NCI-H748 (cell line): ENCODE measurements around the gene COMMD10.

Source experiments
- DNase-seq: peaks from one replicate; lab custom pipeline; 2025; ENCODE audit not compliant: unreplicated experiment; lab: John Stamatoyannopoulos, UW

Gene COMMD10

GRCh38 chr5:116209166-116209565 lies 124.3 kb downstream of the COMMD10 start:
- no peak for DNase-seq

DNA sequence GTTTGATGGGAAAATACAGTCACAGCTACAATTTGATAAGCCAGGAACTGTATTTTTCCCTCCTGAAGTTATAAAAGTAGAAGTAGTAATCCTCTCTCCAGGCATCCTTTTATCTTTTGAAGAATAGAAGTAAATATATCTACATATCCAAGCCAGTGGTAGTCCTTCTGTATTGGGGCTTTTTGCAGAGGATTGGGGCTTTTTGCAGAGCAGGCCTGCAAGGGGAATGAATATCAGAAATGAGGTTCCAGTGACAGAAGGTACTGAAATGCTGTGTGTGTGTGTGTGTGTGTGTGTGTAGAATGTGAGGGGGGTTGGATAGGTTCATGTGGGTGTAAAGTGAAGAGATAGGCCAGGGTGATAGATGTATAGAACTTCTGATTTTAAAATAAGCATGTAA lies 127.4 kb downstream of the COMMD10 start:
- no peak for DNase-seq

DNA sequence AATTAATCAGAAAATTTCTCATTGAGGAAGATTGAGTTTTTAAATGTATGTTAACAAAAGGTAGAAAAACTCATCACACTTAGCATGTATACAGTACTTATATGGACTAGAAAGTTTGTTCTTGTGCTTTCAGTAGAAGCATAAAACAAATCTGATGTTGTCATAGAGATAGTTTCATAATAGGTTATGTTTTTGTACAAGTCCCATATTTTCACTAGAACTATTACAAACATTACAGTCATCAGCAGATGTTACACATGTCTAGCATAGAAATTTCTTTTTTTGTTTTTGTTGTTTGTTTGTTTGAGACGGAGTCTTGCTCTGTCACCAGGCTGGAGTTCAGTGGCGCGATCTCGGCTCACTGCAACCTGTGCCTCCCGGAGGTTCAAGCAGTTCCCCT lies 131.4 kb downstream of the COMMD10 start:
- no peak for DNase-seq

GRCh38 chr5:116225281-116225922 lies 140.6 kb downstream of the COMMD10 start:
- DNase-seq, result no peak

- DNase-seq, result peak; percentile 83
Measured at GRCh38 chr5:116229131-116229689, 144.4 kb downstream of the COMMD10 start.

GRCh38 chr5:116231288-116231687 lies 146.5 kb downstream of the COMMD10 start:
- no peak for DNase-seq

GRCh38 chr5:116234681-116235080 lies 149.9 kb downstream of the COMMD10 start:
- no peak for DNase-seq

GRCh38 chr5:116237917-116238500 lies 153.2 kb downstream of the COMMD10 start:
- peak; percentile 18 for DNase-seq

- no peak for DNase-seq
Measured at GRCh38 chr5:116242343-116242742, 157.5 kb downstream of the COMMD10 start.

DNA sequence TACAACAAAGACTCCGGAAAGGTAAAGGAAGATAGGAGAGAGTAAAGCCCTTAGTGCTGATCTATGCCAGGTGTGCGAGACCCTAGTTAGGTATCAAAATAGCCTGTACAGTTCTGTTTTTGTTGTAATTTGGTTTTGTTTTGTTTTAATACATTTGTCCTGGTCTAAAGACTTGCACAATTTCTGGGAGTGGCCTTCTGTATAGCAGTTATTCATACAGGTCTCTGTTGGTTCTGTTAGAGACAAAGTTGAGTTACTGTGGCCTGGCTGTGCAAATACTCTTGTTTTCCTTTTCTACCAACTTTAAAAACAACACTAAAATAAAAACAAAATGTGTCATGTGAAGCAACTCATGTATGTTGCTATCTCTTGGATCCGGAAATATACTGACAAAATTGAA lies 163.6 kb downstream of the COMMD10 start:
- no peak for DNase-seq

DNA sequence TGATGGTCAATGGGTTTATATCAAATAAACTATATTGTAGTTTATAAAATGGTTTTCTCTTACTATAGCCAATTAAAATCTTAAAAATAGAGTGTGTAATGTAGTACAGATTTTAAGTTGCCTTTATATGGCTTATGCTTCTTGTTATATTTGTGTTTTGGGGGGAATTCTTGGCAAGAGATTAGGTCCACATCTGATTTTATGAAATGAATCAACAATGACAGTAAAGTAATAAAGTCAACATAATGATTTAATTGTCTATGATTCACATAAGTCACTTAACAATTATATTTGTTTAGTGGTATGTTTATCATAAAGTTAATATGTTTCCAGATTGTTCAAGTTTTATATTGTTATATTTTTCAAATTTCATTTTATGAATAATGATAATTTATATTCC lies 164.8 kb downstream of the COMMD10 start:
- no peak for DNase-seq

- no peak for DNase-seq
Measured at GRCh38 chr5:116256717-116257116, 171.9 kb downstream of the COMMD10 start.

- no peak for DNase-seq
Measured at GRCh38 chr5:116265471-116265870, 180.6 kb downstream of the COMMD10 start.

- DNase-seq, result no peak
Measured at GRCh38 chr5:116271446-116272025, 186.7 kb downstream of the COMMD10 start.

DNA sequence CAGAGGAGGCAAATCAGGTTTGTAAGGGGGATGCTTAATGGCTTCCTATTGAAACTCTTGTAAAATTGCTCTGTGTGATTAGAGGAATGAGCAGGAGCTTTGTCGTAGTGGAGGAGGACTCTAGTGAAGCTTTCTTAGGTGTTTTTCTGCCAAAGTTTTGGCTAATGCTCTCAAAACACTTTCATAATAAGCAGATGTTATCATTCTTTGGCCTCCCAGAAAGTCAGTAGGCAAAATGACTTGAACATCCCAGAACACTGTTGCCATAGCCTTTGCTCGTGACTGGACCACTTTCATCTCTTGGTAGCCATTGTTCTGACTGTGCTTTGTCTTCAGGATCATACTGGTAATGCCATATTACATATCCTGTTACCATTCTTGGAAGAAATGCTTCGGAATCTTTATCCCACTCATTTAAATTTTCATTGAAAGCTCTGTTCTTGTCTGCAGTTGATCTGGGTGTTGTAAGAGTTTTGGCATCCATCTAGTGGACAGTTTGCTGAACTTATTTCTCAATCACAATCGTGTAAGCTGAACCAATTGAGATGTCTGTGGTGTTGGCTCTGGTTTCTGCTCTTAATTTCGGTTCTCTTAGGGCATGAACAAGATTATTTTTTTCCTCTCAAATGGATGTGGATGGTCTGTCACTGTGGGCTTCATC lies 187.6 kb downstream of the COMMD10 start:
- no peak for DNase-seq

DNA sequence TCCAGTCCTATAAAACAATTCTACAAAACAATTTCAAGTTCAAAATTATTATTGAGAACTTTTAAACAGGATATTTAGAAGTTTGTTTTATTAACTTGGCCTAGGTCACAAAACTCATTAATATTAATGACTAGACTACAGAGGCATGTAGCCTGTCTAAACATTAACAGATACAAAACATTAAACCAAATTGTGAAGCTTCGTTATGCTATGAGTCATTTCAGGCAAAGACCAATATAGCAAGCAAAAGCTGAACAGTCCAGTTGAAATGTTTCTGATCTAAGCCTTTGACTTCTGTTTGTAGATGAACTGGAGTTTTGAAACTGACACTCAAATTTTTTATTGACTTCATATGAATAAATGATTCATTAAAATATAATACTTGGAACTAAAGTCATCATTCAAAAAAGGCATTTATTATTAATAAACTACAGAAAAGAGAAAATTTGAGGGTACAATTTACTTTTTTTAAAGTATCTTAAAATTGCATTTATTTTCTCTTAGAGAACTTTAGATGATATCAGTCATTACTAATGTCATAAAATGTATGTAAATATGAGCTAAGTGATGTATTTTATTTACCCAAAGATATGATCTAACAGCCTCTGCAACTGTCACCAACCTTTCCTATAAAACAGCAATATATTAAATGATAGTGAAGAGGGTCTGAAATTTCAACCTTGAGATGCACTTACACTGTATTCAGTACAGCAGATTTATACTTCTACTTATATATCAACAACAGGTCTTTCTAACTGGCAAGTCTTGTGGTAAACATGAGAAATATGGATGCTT lies 188.8 kb downstream of the COMMD10 start:
- no peak for DNase-seq

- no peak for DNase-seq
Measured at GRCh38 chr5:116274251-116274650, 189.4 kb downstream of the COMMD10 start.

- DNase-seq, result no peak
Measured at GRCh38 chr5:116275282-116275681, 190.5 kb downstream of the COMMD10 start.

DNA sequence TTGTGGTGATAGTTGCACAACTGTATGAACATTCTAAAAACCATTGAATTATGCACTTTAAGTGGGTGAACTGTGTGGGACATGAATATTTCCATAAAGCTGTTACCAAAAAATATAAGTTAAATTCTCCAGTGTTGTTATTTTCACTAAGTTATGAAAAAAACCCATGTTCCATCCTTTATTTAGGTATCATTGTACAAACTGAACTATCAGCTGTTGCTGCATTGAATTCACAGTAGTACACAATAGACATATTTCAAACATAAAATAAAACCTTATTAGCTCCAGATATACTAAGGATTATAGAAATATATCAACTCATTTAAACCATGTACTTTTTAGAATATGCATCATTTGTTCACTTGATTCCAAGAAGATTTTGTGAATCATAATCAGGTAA lies 192.1 kb downstream of the COMMD10 start:
- DNase-seq, result no peak

DNA sequence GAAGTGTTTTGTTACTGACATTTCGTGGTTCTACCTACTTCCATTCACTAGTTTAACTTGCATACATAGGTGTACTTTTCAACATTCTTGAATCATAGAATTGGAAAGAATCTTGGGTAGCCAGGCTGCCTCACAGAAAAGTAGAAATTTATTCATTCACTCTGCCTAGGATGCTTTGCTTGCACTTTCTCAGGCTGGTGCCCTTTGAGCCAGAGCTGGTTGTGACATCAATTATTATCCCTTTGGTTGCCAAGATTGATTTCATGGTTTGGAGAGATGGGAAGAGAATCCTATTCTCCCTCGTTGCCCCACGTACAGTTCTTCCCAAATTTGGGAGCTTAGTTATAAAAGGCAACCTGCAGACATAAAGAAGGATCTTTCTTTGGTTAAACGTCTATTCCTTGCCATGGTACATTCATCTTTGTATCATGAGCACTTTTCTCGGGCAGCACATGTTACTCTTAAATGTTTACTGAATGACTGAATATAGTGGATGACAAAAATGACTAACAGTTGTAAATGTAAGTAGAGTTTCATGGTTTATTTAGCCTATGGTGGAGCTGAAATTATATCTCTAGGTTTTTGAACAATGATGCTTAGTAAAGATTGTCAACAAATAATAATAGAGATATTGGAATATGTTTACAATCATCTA lies 195.5 kb downstream of the COMMD10 start:
- no peak for DNase-seq

GRCh38 chr5:116281309-116281708 lies 196.5 kb downstream of the COMMD10 start:
- DNase-seq, result no peak
